Adrenal gland (tissue), 5 donors: Measurements from ENCODE around the gene PAQR9.

Experiments used
- CTCF ChIP-seq, 6 experiments: fragments of 450-650 bp in 4 of 6; fragments of 200-600 bp in 2 of 6; sonication (generic) in 1 of 6; IDR thresholded peaks; 1 replicate in 5 of 6; 2 replicates in 1 of 6; pipeline versions ENCODE4 v1.5.1 to v1.8.0; 2016 to 2021; ENCODE audit warnings: antibody characterized with exemption in 6 of 6, mild to moderate bottlenecking in 2 of 6, moderate library complexity in 1 of 6
- POLR2A ChIP-seq, 2 donors: fragments of 450-650 bp; IDR thresholded peaks; one replicate each; pipeline ENCODE4 v1.6.1; 2017; ENCODE audit warnings: antibody characterized with exemption in 2 of 2, mild to moderate bottlenecking in 2 of 2, moderate library complexity in 1 of 2
- donor health status: DM: no; HTN: no; CAD: no.

- TF ChIP-seq CTCF (IDR thresholded peaks at IDR 0.05) (no peak), POLR2A (IDR thresholded peaks at IDR 0.05) (no peak)
Observed at GRCh38 chr3:142982038-142982773, 18.7 kb upstream of the PAQR9 start.
